Measurements from ENCODE around the gene TGFBR3.

Gene TGFBR3

GRCh38 chr1:91828583-91829281 is 57.2 kb downstream of the TGFBR3 start:
- no peak overlapping the region for H3K4me3 ChIP-seq (ENCODE audit: control insufficient read depth, low read depth, low read length)
- no peak for TF ChIP-seq CTCF (IDR thresholded peaks at IDR 0.05; ENCODE audit: control insufficient read depth, insufficient read depth, low read depth, low read length, missing control alignments)
- DNase-seq (ENCODE audit: low read depth) = no peak

GRCh38 chr1:91827459-91828321 is 58.3 kb downstream of the TGFBR3 start:
- no peak overlapping the region for H3K4me3 ChIP-seq (ENCODE audit: control insufficient read depth, low read depth, low read length)
- no peak for TF ChIP-seq CTCF (IDR thresholded peaks at IDR 0.05; ENCODE audit: control insufficient read depth, insufficient read depth, low read depth, low read length, missing control alignments)
- DNase-seq (ENCODE audit: low read depth) = no peak

GRCh38 chr1:91827087-91827458 is 58.9 kb downstream of the TGFBR3 start:
- no peak for DNase-seq (ENCODE audit: low read depth)
- no peak for TF ChIP-seq CTCF (IDR thresholded peaks at IDR 0.05; ENCODE audit: control insufficient read depth, insufficient read depth, low read depth, low read length, missing control alignments)
- no peak overlapping the region for H3K4me3 ChIP-seq (ENCODE audit: control insufficient read depth, low read depth, low read length)

- no peak for TF ChIP-seq CTCF (IDR thresholded peaks at IDR 0.05; ENCODE audit: control insufficient read depth, insufficient read depth, low read depth, low read length, missing control alignments)
- DNase-seq (ENCODE audit: low read depth) = no peak
- no peak overlapping the region for H3K4me3 ChIP-seq (ENCODE audit: control insufficient read depth, low read depth, low read length)
Measured at GRCh38 chr1:91826649-91827048, 59.3 kb downstream of the TGFBR3 start.

GRCh38 chr1:91826248-91826647 is 59.7 kb downstream of the TGFBR3 start:
- H3K4me3 ChIP-seq (ENCODE audit: control insufficient read depth, low read depth, low read length) = no peak overlapping the region
- TF ChIP-seq CTCF (IDR thresholded peaks at IDR 0.05; ENCODE audit: control insufficient read depth, insufficient read depth, low read depth, low read length, missing control alignments) = no peak
- DNase-seq (ENCODE audit: low read depth) = no peak

GRCh38 chr1:91821126-91821868 is 64.7 kb downstream of the TGFBR3 start:
- TF ChIP-seq CTCF (IDR thresholded peaks at IDR 0.05; ENCODE audit: control insufficient read depth, insufficient read depth, low read depth, low read length, missing control alignments) = no peak
- DNase-seq (ENCODE audit: low read depth) = no peak
- no peak overlapping the region for H3K4me3 ChIP-seq (ENCODE audit: control insufficient read depth, low read depth, low read length)

All from AG09309 (cell line).